HG02840 (cell line): Measurements from ENCODE around the gene ATG13.
"Not testable (repeated sequence)": the region's sequence is repeated elsewhere in the genome, so short reads cannot be mapped to it uniquely, and the experiment has no call there.

ENCODE experiments used
- ATAC-seq: cut with Tn5 transposase; IDR thresholded peaks from one replicate; pipeline ENCODE4 v1.9.1; 2021; ENCODE audit warnings: mild to moderate bottlenecking, moderate library complexity, moderate number of reproducible peaks; ENCODE audit not compliant: unreplicated experiment, low FRiP score

The ATG13 gene

DNA sequence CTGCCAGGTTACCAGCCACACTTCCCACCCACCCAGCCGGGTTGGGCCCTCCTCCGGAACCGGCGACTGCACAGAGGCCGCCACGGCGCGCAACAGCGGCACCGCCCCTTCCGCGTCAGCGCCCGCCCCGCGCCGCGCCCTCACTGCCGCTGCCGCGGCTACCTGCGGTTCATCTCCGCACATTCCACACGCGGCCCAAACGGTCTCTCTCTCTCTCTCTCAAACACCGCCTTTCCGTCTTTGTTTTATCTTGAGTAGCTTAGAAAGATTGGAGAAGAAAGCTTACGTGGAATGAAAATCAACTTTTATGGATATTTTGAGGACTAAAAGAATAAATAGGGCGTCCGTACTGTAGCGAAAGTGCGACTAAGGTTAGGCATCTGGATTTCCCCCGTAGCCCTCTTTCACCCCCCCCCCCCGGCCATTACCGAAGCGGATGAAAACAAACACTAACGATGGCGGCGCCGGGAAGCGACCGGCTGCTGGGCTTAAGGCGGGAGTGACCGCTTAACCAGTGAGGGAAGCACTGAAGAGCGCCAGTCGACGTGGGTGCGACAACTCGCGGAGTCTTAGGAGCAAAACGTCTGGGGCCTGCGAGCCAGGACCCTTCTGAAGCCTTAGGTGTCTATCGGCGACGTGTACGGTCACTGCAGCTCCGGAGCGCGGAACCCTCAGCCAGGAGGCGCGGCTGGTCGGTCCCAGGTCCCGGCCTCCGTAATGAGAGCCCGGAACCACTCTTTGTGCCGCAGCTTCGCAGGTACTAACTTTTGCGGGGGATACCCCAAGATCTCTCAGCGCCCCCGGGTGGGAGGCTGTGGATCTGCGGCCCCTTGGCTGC lies at the start of gene ATG13, which contains the start of gene HARBI1:
TSS of gene ATG13 (plus strand) at position 420 of the 838 bp plus-strand sequence. CDS start 26,739 bp downstream, outside the sequence.
TSS of gene HARBI1 (minus strand) at position 94 of the 838 bp plus-strand sequence. CDS start 990 bp downstream, outside the sequence.
- peak; percentile 93 for ATAC-seq

DNA sequence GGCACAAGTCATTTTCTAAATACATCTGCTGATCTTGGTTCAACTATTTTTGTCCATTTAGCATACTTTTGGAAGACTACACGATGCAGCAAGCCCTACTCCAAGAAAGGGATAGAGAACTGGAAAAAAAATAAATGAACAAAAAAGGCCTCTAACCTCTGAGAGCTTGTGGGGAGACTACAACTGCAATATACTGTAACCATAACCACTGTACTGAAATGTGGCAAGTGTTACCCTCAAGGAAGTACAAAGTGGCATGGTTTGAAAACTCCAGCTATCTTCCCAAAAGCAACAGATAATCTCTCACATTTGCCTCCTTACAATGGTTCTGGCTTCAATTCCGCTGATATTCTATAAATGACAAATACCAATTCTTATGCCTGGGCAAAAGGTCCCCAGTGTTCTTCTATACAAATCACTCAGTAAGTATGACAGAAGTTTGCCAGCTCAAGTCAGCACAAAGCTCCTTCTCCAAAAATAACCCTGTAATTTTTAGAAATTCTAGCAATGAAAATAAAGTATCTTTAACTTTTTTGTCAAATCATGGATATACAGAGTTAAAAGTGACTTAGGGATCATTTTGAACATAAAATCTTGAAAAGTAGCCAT lies 46.5 kb upstream of the ATG13 start:
- ATAC-seq, result no peak

DNA sequence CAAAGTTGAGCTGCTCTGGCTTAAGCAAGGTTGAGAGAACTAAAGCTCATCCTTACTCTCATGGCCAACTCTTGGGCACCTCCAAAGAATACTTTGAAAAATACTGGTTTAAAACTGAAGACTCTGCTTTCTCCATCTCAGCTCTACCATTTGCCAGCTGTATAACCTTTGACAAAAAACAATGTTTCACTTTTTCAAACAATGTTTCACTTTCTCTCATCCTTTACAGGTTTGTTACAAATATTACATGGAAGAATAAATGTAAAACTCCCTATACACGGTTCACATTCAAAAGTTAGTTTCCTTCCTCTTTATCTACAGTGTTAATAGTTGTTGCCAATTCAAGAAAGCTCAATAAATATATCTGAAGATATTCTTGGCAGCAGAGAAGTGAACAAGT lies 42.7 kb upstream of the ATG13 start:
- no peak for ATAC-seq

DNA sequence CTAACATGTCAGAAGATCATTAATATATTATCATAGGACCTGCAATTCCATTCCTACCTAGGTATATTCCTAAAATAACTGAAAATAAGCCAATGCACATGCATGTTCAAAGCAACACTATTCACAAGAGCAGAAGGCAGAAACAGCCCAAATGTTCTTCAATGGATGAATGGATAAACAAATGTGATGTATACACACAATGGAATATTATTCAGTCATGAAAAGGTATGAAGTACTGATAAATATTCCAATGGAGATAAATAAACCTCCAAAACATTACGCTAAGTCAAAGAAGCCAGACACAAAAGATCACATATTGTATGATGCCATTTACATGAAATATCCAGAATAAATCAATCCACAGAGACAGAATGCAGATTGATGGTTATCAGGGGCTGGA lies 40.3 kb upstream of the ATG13 start:
- ATAC-seq, result no peak

- ATAC-seq, result no peak
Observed at GRCh38 chr11:46582588-46582987, 34.8 kb upstream of the ATG13 start.

GRCh38 chr11:46583513-46583912 lies 33.8 kb upstream of the ATG13 start:
- ATAC-seq, result not testable (repeated sequence)

DNA sequence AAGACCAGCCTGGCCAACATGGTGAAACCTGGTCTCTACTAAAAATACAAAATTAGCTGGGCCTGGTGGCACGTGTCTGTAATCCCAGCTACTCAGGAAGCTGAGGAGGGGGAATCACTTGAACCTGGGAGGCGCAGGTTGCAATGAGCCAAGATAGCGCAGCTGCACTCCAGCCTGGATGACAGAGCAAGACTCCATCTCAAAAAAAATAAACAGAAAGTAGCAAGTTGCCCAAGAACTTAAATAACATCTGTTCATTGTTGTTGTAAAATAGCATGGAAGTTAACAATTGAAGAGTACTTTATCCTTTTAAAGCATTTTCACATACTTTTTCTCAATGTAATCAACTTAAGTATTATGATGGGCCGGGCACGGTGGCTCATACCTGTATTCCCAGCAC lies 29.2 kb upstream of the ATG13 start:
- no peak for ATAC-seq

DNA sequence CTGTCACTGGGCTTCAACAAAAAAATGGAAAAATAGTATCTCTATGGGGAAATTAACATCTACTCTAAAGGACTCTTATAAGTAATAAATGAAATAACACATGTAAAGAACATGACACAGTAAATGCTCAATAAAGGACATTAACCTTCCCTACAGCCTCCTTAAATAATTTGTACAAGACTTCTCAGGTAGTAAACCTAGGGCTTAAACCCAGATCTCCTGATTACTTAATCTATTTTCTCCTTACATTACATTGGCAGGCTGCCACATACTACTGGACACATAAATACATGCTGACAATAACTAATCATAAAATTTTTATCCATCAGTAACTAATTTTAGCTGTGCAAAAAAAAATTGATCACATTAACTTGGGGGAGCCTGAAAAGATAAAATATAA lies 28.4 kb upstream of the ATG13 start:
- ATAC-seq, result no peak

DNA sequence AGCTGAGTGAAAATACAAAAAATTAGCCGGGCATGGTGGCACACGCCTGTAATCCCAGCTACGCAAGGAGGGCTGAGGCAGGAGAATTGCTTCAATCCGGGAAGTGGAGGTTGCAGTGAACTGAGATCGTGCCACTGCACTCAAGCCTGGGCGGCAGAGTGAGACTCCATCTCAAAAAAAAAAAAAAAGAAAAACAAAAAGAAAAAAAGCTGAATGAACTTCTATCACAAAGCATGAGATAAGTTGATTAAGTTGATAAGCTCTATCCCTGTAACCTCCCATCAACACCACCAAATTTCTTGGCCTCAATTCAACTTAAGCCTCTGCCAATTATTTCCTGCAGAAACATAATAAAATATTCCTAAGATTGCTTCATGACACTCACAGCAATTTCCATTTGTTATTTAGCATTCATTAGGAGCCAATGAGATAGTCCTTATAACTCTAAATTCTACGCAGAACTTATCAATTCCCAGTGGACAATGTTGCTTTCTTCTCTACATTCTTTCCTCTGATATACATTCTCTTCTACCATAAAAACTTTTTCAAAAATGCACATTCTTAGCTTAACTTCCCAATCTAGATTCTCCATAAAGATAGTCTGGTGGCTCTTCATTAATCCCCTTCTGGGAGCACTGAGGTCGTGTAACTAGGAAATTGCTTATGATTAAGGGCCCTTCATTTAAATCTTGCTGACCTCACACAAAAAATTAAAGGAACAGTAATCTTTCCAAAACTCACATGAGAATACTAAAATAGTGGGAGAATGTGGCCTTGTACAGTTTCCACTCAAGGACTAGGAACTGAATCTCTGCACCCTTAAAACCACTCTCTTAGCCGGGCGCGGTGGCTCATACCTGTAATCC lies 26.4 kb upstream of the ATG13 start:
- ATAC-seq, result no peak

GRCh38 chr11:46593550-46594373 lies 23.6 kb upstream of the ATG13 start, which contains the start of gene AMBRA1:
AMBRA1 (minus strand) TSS chr11:46594023; CDS start chr11:46548380, 45,643 bp downstream.
- ATAC-seq, result peak; percentile 82

- ATAC-seq, result no peak
Observed at GRCh38 chr11:46594374-46594700, 23.0 kb upstream of the ATG13 start.

DNA sequence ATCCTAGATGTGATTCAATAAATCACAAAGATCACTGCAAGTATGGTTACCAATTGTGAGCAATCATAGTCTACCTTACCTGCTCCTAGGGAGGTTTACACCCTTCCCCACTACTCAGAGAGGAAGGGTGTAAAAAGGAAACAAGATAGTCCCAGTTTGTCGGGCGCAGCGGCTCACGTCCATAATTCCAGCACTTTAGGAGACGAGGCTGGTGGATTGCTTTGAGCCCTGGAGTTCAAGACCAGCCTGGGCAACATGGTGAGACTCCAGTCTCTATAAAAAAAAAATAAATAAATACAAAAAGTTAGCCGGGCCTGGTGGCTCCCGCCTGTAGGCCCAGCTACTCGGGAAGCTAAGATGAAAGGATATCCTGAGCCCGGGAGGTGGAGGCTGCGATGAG lies 22.6 kb upstream of the ATG13 start:
- ATAC-seq, result no peak

- ATAC-seq, result no peak
Observed at GRCh38 chr11:46597155-46597554, 20.2 kb upstream of the ATG13 start.

- ATAC-seq, result no peak
Observed at GRCh38 chr11:46597609-46598219, 19.6 kb upstream of the ATG13 start.

- no peak for ATAC-seq
Observed at GRCh38 chr11:46599340-46600193, 17.8 kb upstream of the ATG13 start.

DNA sequence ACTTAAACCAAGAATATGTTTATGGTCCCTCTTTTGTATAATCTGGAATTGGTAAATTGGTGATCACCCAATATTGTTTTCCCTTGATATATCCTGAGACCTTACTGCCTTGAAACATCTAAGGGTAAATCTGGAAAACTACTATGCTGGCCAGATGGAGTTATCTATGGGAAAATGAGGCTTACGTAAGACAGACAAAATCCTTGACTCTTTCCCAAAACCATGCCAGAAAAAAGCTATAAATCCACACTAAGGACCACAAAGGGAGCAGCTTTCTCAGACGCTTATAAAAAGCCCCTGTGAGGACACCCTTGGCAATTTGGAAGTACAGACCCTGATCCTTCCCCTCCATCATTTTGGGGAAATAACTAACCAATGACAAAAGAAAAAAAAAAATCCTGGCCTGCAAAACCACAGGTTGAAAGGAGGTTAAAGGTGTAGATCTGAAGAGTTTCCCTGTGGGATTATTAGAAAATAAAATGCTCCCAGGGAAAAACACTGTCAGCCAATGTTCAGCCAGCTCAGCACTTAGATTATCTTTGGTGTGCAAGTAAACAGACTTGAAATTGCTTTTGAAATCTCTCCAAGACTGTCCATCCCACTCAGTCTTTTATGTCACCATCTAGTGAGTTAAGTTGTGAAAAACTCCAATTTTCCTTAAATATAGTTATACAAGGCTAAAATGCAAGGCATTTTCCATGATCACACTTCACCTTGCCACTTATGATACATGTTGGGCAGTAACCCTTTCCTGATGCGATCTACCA lies 17.0 kb upstream of the ATG13 start:
- ATAC-seq, result no peak

GRCh38 chr11:46601129-46601528 lies 16.2 kb upstream of the ATG13 start:
- ATAC-seq, result no peak

DNA sequence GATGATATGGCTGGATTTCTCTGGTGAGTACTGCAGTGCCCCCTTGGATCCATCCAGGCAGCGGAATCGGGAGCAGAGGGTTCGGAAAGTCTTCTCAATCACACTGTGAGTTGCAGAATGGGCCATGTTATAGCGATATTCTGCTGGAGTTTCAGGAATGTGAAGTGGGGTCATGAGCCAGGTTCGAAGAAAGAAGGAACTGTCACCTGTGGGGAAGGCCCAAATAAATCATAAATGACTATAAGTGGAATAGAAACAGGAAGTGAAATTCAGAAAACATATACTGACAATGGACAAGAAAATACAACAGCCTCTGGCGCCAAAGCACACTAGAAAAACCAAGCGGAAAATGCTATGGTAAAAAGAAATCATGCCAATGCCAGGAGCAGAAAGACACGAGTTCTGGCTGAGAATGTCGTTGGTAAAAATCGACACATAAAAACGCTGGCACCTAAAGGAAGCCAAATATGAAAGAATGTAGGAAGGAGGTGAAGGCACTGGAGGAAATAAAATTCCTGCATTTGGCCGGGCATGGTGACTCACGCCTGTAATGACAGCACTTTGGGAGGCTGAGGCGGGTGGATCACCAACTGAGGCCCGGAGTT lies 13.5 kb upstream of the ATG13 start:
- no peak for ATAC-seq
